Measurements from ENCODE around the gene SRRT.
A peak's percentile ranks its signal among the peaks of the same experiment; 100 is the strongest.

The SRRT gene

GRCh38 chr7:100855515-100855914 is 19.4 kb upstream of the SRRT start:
- Histone ChIP-seq H3K4me3 (ENCODE audit: low read depth in 1 of 2, low read length in 2 of 2) (no peak overlapping the region), H3K9me3 (ENCODE audit: control insufficient read depth in 1 of 2, low read length in 2 of 2) (no peaks in the 10 kb centered on the region), H3K27ac (ENCODE audit: low read depth, low read length) (no peak overlapping the region), H3K4me1 (ENCODE audit: control insufficient read depth in 1 of 2, insufficient read depth in 2 of 2, low read length in 2 of 2) (peaks cover 9 to 18% of the 10 kb centered on the region in 2 donors), H3K36me3 (ENCODE audit: control insufficient read depth in 1 of 2, insufficient read depth in 2 of 2, low read length in 2 of 2) (peaks cover 9 to 18% of the 10 kb centered on the region in 2 donors), H3K9ac (ENCODE audit: low read depth in 1 of 2, low read length in 2 of 2) (no peak overlapping the region), H3K27me3 (ENCODE audit: control insufficient read depth in 1 of 2, insufficient read depth in 2 of 2, low read length in 2 of 2) (no peaks in the 10 kb centered on the region)

GRCh38 chr7:100856871-100857282 is 18.0 kb upstream of the SRRT start:
- no peak overlapping the region for H3K4me3 ChIP-seq (ENCODE audit: low read depth in 1 of 2, low read length in 2 of 2)
- peaks cover 7 to 15% of the 10 kb centered on the region in 2 donors for H3K4me1 ChIP-seq (ENCODE audit: control insufficient read depth in 1 of 2, insufficient read depth in 2 of 2, low read length in 2 of 2)
- H3K9me3 ChIP-seq (ENCODE audit: control insufficient read depth in 1 of 2, low read length in 2 of 2): no peaks in the 10 kb centered on the region
- H3K9ac ChIP-seq (ENCODE audit: low read depth in 1 of 2, low read length in 2 of 2): no peak overlapping the region
- no peak overlapping the region for H3K27ac ChIP-seq (ENCODE audit: low read depth, low read length)
- H3K36me3 ChIP-seq (ENCODE audit: control insufficient read depth in 1 of 2, insufficient read depth in 2 of 2, low read length in 2 of 2): peaks cover 9 to 31% of the 10 kb centered on the region in 2 donors
- no peaks in the 10 kb centered on the region for H3K27me3 ChIP-seq (ENCODE audit: control insufficient read depth in 1 of 2, insufficient read depth in 2 of 2, low read length in 2 of 2)

GRCh38 chr7:100859856-100860255 is 15.0 kb upstream of the SRRT start:
- Histone ChIP-seq H3K4me1 (ENCODE audit: control insufficient read depth in 1 of 2, insufficient read depth in 2 of 2, low read length in 2 of 2) (peaks cover 9 to 10% of the 10 kb centered on the region in 2 donors), H3K36me3 (ENCODE audit: control insufficient read depth in 1 of 2, insufficient read depth in 2 of 2, low read length in 2 of 2) (peaks cover 9 to 36% of the 10 kb centered on the region in 2 donors), H3K9me3 (ENCODE audit: control insufficient read depth in 1 of 2, low read length in 2 of 2) (no peaks in the 10 kb centered on the region)

GRCh38 chr7:100860702-100861615 is 13.9 kb upstream of the SRRT start:
- H3K9ac ChIP-seq (ENCODE audit: low read depth in 1 of 2, low read length in 2 of 2): no peak overlapping the region
- H3K27me3 ChIP-seq (ENCODE audit: control insufficient read depth in 1 of 2, insufficient read depth in 2 of 2, low read length in 2 of 2): no peaks in the 10 kb centered on the region
- H3K4me1 ChIP-seq (ENCODE audit: control insufficient read depth in 1 of 2, insufficient read depth in 2 of 2, low read length in 2 of 2): peaks cover 14 to 18% of the 10 kb centered on the region in 2 donors
- no peaks in the 10 kb centered on the region for H3K9me3 ChIP-seq (ENCODE audit: control insufficient read depth in 1 of 2, low read length in 2 of 2)
- no peak overlapping the region for H3K27ac ChIP-seq (ENCODE audit: low read depth, low read length)
- H3K4me3 ChIP-seq (ENCODE audit: low read depth in 1 of 2, low read length in 2 of 2): no peak overlapping the region
- H3K36me3 ChIP-seq (ENCODE audit: control insufficient read depth in 1 of 2, insufficient read depth in 2 of 2, low read length in 2 of 2): peaks cover 9 to 36% of the 10 kb centered on the region in 2 donors

More at GRCh38 chr7:100859856-100860255, 15.0 kb upstream of the SRRT start:
- H3K27me3 ChIP-seq (ENCODE audit: control insufficient read depth in 1 of 2, insufficient read depth in 2 of 2, low read length in 2 of 2): no peaks in the 10 kb centered on the region
- no peak overlapping the region for H3K27ac ChIP-seq (ENCODE audit: low read depth, low read length)
- no peak overlapping the region for H3K4me3 ChIP-seq (ENCODE audit: low read depth in 1 of 2, low read length in 2 of 2)
- H3K9ac ChIP-seq (ENCODE audit: low read depth in 1 of 2, low read length in 2 of 2): no peak overlapping the region

- H3K4me1 ChIP-seq (ENCODE audit: control insufficient read depth in 1 of 2, insufficient read depth in 2 of 2, low read length in 2 of 2): peaks cover 17 to 21% of the 10 kb centered on the region in 2 donors
- peaks cover 9 to 36% of the 10 kb centered on the region in 2 donors for H3K36me3 ChIP-seq (ENCODE audit: control insufficient read depth in 1 of 2, insufficient read depth in 2 of 2, low read length in 2 of 2)
- H3K9me3 ChIP-seq (ENCODE audit: control insufficient read depth in 1 of 2, low read length in 2 of 2): no peaks in the 10 kb centered on the region
- H3K4me3 ChIP-seq (ENCODE audit: low read depth in 1 of 2, low read length in 2 of 2): no peak overlapping the region
- H3K27ac ChIP-seq (ENCODE audit: low read depth, low read length): no peak overlapping the region
- H3K27me3 ChIP-seq (ENCODE audit: control insufficient read depth in 1 of 2, insufficient read depth in 2 of 2, low read length in 2 of 2): no peaks in the 10 kb centered on the region
- H3K9ac ChIP-seq (ENCODE audit: low read depth in 1 of 2, low read length in 2 of 2): no peak overlapping the region
These were observed 13.3 kb upstream of the SRRT start for GRCh38 chr7:100861616-100861985.

- Histone ChIP-seq H3K36me3 (ENCODE audit: control insufficient read depth in 1 of 2, insufficient read depth in 2 of 2, low read length in 2 of 2) (peaks cover 9 to 36% of the 10 kb centered on the region in 2 donors), H3K9ac (ENCODE audit: low read depth in 1 of 2, low read length in 2 of 2) (no peak overlapping the region), H3K9me3 (ENCODE audit: control insufficient read depth in 1 of 2, low read length in 2 of 2) (no peaks in the 10 kb centered on the region), H3K4me3 (ENCODE audit: low read depth in 1 of 2, low read length in 2 of 2) (no peak overlapping the region), H3K27me3 (ENCODE audit: control insufficient read depth in 1 of 2, insufficient read depth in 2 of 2, low read length in 2 of 2) (no peaks in the 10 kb centered on the region), H3K4me1 (ENCODE audit: control insufficient read depth in 1 of 2, insufficient read depth in 2 of 2, low read length in 2 of 2) (peaks cover 22 to 32% of the 10 kb centered on the region in 2 donors), H3K27ac (ENCODE audit: low read depth, low read length) (no peak overlapping the region)
These were observed 11.4 kb upstream of the SRRT start for GRCh38 chr7:100863406-100863950.

- peaks cover 9 to 28% of the 10 kb centered on the region in 2 donors for H3K36me3 ChIP-seq (ENCODE audit: control insufficient read depth in 1 of 2, insufficient read depth in 2 of 2, low read length in 2 of 2)
- H3K9ac ChIP-seq (ENCODE audit: low read depth in 1 of 2, low read length in 2 of 2): no peak overlapping the region
- H3K4me1 ChIP-seq (ENCODE audit: control insufficient read depth in 1 of 2, insufficient read depth in 2 of 2, low read length in 2 of 2): peaks cover 22 to 32% of the 10 kb centered on the region in 2 donors
- H3K9me3 ChIP-seq (ENCODE audit: control insufficient read depth in 1 of 2, low read length in 2 of 2): no peaks in the 10 kb centered on the region
- H3K27ac ChIP-seq (ENCODE audit: low read depth, low read length): no peak overlapping the region
- no peak overlapping the region for H3K4me3 ChIP-seq (ENCODE audit: low read depth in 1 of 2, low read length in 2 of 2)
- H3K27me3 ChIP-seq (ENCODE audit: control insufficient read depth in 1 of 2, insufficient read depth in 2 of 2, low read length in 2 of 2): no peaks in the 10 kb centered on the region
These were observed 10.5 kb upstream of the SRRT start for GRCh38 chr7:100864263-100864845.

- Histone ChIP-seq H3K4me1 (ENCODE audit: control insufficient read depth in 1 of 2, insufficient read depth in 2 of 2, low read length in 2 of 2) (peaks cover 22 to 32% of the 10 kb centered on the region in 2 donors), H3K27me3 (ENCODE audit: control insufficient read depth in 1 of 2, insufficient read depth in 2 of 2, low read length in 2 of 2) (no peaks in the 10 kb centered on the region)
These were observed 9.5 kb upstream of the SRRT start for GRCh38 chr7:100865372-100865911.

GRCh38 chr7:100865938-100866728 is 8.8 kb upstream of the SRRT start:
- H3K9me3 ChIP-seq (ENCODE audit: control insufficient read depth in 1 of 2, low read length in 2 of 2): no peaks in the 10 kb centered on the region
- peaks cover 22 to 32% of the 10 kb centered on the region in 2 donors for H3K4me1 ChIP-seq (ENCODE audit: control insufficient read depth in 1 of 2, insufficient read depth in 2 of 2, low read length in 2 of 2)
- no peaks in the 10 kb centered on the region for H3K27me3 ChIP-seq (ENCODE audit: control insufficient read depth in 1 of 2, insufficient read depth in 2 of 2, low read length in 2 of 2)
- H3K4me3 ChIP-seq (ENCODE audit: low read depth in 1 of 2, low read length in 2 of 2): peak overlapping the region; percentile 68 to 72
- peak overlapping the region; percentile 76 to 87 for H3K9ac ChIP-seq (ENCODE audit: low read depth in 1 of 2, low read length in 2 of 2)
- peaks cover 0 to 16% of the 10 kb centered on the region in 2 donors for H3K36me3 ChIP-seq (ENCODE audit: control insufficient read depth in 1 of 2, insufficient read depth in 2 of 2, low read length in 2 of 2)
- peak overlapping the region; percentile 57 for H3K27ac ChIP-seq (ENCODE audit: low read depth, low read length)

More at GRCh38 chr7:100865372-100865911, 9.5 kb upstream of the SRRT start:
- Histone ChIP-seq H3K9ac (ENCODE audit: low read depth in 1 of 2, low read length in 2 of 2) (peak overlapping the region in 1 of 2 donors; percentile 16), H3K4me3 (ENCODE audit: low read depth in 1 of 2, low read length in 2 of 2) (peak overlapping the region; percentile 68 to 72), H3K36me3 (ENCODE audit: control insufficient read depth in 1 of 2, insufficient read depth in 2 of 2, low read length in 2 of 2) (peaks cover under 1 to 22% of the 10 kb centered on the region in 2 donors), H3K27ac (ENCODE audit: low read depth, low read length) (no peak overlapping the region), H3K9me3 (ENCODE audit: control insufficient read depth in 1 of 2, low read length in 2 of 2) (no peaks in the 10 kb centered on the region)
